Colonic mucosa (tissue), 4 donors: ENCODE measurements around the gene AMDHD1. TPM values are rescaled to one million over a fixed set of nuclear protein-coding genes. Genes with fewer than 3 reads are reported as not detected.
A peak's percentile ranks its signal among the peaks of the same experiment; 100 is the strongest.

Source experiments
- DNase-seq: peaks from one replicate; pipeline ENCODE4 v3.0.0-alpha.2; 2020
- H3K27ac ChIP-seq: fragments of 200-600 bp; one replicate; pipeline ENCODE4 v1.8.0; 2021
- H3K27me3 ChIP-seq: fragments of 200-600 bp; one replicate; pipeline ENCODE4 v1.8.0; 2021
- H3K36me3 ChIP-seq: fragments of 200-600 bp; one replicate; pipeline ENCODE4 v1.8.0; 2021
- H3K4me1 ChIP-seq: fragments of 200-600 bp; one replicate; pipeline ENCODE4 v1.8.0; 2021; ENCODE audit warnings: mild to moderate bottlenecking
- H3K4me3 ChIP-seq: fragments of 200-600 bp; one replicate; pipeline ENCODE4 v1.8.0; 2021
- H3K9ac ChIP-seq, 2 donors: one replicate each; pipeline ENCODE4 v1.7.0; 2013; ENCODE audit warnings: control low read depth in 2 of 2, low read depth in 2 of 2, low read length in 2 of 2
- H3K9me3 ChIP-seq: fragments of 200-600 bp; one replicate; pipeline ENCODE4 v1.8.0; 2021
- CTCF ChIP-seq: fragments of 200-600 bp; IDR thresholded peaks from one replicate; pipeline ENCODE4 v1.8.0; 2022; ENCODE audit warnings: antibody characterized with exemption, mild to moderate bottlenecking
- intact Hi-C: fragments of 100-400 bp; cut with DNase I; formaldehyde crosslinking; loops from one replicate; pipeline ENCODE4 v1.14.1; 2022
- total RNA-seq, 2 donors: library from RNA; stranded (reverse); fragmentation: NEBNext Ultra II Directional in 1 of 2; extraction: Animal tissue kit (Norgen Biotek cat#: 25700) in 1 of 2; gene quantifications; one replicate each; pipeline ENCODE4 v1.2.1, GENCODE V29; 2021
- donor health status: healthy.
- donor health status: DM: no; HTN: no; CAD: no.
- donor health status: DM: no; HTN: no; CAD: no.

The AMDHD1 gene
- total RNA-seq, 2 donors from 2014 or later = 0.48 TPM; not detected in 1

GRCh38 chr12:95996034-95996658, 53.0 kb downstream of the AMDHD1 start, which contains the start of gene HAL:
Gene HAL (minus strand): TSS chr12:95996344. CDS start chr12:95995910, 434 bp downstream.
- DNase-seq = peak; percentile 26
- Histone ChIP-seq H3K9me3 (no peaks in the 10 kb centered on the region), H3K36me3 (no peaks in the 10 kb centered on the region), H3K9ac (no peak within 1 kb of the TSS), H3K27ac (no peak within 1 kb of the TSS), H3K4me1 (no peaks in the 10 kb centered on the region), H3K4me3 (no peak within 1 kb of the TSS), H3K27me3 (no peaks in the 10 kb centered on the region)
- intact Hi-C loops = no loop called here
- TF ChIP-seq CTCF = no peak

- Histone ChIP-seq H3K27ac (no peak overlapping the region), H3K36me3 (no peaks in the 10 kb centered on the region), H3K4me1 (no peaks in the 10 kb centered on the region), H3K9me3 (no peaks in the 10 kb centered on the region), H3K27me3 (no peaks in the 10 kb centered on the region), H3K4me3 (no peak overlapping the region), H3K9ac (no peak overlapping the region)
- intact Hi-C loops = no loop called here
- TF ChIP-seq CTCF = no peak
- DNase-seq = no peak
Measured at GRCh38 chr12:95997276-95997675, 54.1 kb downstream of the AMDHD1 start.

- Histone ChIP-seq H3K9me3 (no peaks in the 10 kb centered on the region), H3K4me1 (no peaks in the 10 kb centered on the region), H3K36me3 (no peaks in the 10 kb centered on the region), H3K9ac (no peak overlapping the region), H3K4me3 (no peak overlapping the region), H3K27me3 (no peaks in the 10 kb centered on the region), H3K27ac (no peak overlapping the region)
- no peak for TF ChIP-seq CTCF
- intact Hi-C loops = loop anchor here (2.0 kb wide), 1 partner anchor 79 kb away; no protein-coding TSS in a partner anchor
- DNase-seq = no peak
Measured at GRCh38 chr12:95997911-95998510, 54.9 kb downstream of the AMDHD1 start.

- Histone ChIP-seq H3K4me1 (no peaks in the 10 kb centered on the region), H3K4me3 (no peak overlapping the region), H3K9ac (no peak overlapping the region), H3K27ac (no peak overlapping the region), H3K36me3 (no peaks in the 10 kb centered on the region), H3K27me3 (no peaks in the 10 kb centered on the region), H3K9me3 (no peaks in the 10 kb centered on the region)
- intact Hi-C loops = loop anchor here (2.0 kb wide), 1 partner anchor 80 kb away; no protein-coding TSS in a partner anchor
- peak; percentile 48 for DNase-seq
- TF ChIP-seq CTCF = peak; percentile 57
Measured at GRCh38 chr12:95998611-95999286, 55.6 kb downstream of the AMDHD1 start.

- no peaks in the 10 kb centered on the region for H3K9me3 ChIP-seq
- no peaks in the 10 kb centered on the region for H3K4me1 ChIP-seq
- H3K27me3 ChIP-seq = no peaks in the 10 kb centered on the region
- no peak for DNase-seq
- no peak overlapping the region for H3K9ac ChIP-seq
- no peak for TF ChIP-seq CTCF
- H3K36me3 ChIP-seq = no peaks in the 10 kb centered on the region
- H3K4me3 ChIP-seq = no peak overlapping the region
- intact Hi-C loops = loop anchor here (2.0 kb wide), 1 partner anchor 81 kb away; no protein-coding TSS in a partner anchor
- H3K27ac ChIP-seq = no peak overlapping the region
Measured at GRCh38 chr12:95999484-95999883, 56.4 kb downstream of the AMDHD1 start.
